GM21423 (cell line): Measurements from ENCODE around the gene EFCAB7.
A peak's percentile ranks its signal among the peaks of the same experiment; 100 is the strongest.
"Not testable (repeated sequence)": the region's sequence is repeated elsewhere in the genome, so short reads cannot be mapped to it uniquely, and the experiment has no call there.

Source experiments
- ATAC-seq: cut with Tn5 transposase; IDR thresholded peaks from one replicate; pipeline ENCODE4 v1.9.1; 2021; ENCODE audit warnings: mild to moderate bottlenecking, moderate library complexity; ENCODE audit not compliant: unreplicated experiment

Gene EFCAB7

DNA sequence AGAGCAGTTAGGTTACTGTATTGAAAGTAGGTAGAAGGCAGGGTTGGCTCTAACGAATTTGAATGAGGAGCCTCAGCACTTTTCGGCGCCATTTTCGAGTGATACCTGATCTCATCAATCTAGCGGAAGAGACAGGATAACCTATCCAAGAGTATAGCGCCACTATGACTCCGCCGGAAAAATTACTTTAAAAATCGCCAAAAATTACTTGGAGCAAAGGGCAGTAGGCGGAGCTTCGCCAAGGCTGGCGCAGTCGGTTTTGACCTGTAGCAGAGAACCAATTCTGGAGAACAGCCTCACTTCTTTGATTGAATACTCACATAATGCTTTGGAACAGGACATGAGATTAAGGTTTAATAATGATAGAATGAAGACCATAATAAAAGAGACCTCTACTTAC is 25.6 kb downstream of the EFCAB7 start:
- no peak for ATAC-seq

DNA sequence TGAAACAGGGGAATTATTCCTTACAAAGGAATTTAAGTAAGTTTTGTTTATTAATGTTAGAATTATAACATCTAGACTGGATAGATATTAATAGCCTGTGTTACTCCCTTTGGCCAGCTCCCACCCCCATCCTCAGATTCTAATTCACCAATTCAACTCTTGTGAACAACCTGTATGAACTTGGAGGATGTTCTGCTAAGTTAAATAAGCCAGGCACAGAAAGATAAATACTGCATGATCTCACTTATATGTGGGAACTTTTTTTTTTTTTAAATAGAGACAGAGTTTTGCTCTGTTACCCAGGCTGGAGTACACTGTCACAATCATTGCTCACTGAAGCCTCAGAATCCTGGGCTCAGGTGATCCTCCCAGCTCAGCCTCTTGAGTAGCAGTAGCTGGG is 32.2 kb downstream of the EFCAB7 start:
- ATAC-seq, result no peak

GRCh38 chr1:63557365-63557987 is 34.2 kb downstream of the EFCAB7 start:
- ATAC-seq, result no peak

DNA sequence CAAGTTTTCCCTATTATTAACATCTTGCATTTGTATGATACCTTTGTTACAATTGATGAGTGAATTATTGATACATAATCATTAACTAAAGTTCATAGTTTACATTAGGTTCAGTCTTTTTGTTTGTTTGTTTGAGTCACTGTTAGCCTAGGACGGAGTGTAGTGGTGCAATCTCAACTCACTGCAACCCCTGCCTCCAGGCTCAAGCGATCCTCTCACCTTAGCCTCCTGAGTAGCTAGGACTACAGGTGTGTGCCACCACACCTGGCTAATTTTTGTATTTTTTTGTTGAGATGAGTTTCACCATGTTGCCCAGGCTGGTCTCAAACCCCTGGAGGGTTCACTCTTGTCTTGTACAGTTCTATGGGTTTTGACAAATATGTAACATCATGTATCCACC is 36.0 kb downstream of the EFCAB7 start:
- no peak for ATAC-seq

- ATAC-seq, result no peak
These were observed 40.4 kb downstream of the EFCAB7 start for GRCh38 chr1:63563745-63564144.

- no peak for ATAC-seq
These were observed 45.7 kb downstream of the EFCAB7 start for GRCh38 chr1:63569068-63569467.

- ATAC-seq, result no peak
These were observed 46.5 kb downstream of the EFCAB7 start for GRCh38 chr1:63569640-63570316.

GRCh38 chr1:63572686-63573085 is 49.4 kb downstream of the EFCAB7 start:
- not testable (repeated sequence) for ATAC-seq

- not testable (repeated sequence) for ATAC-seq
These were observed 51.0 kb downstream of the EFCAB7 start for GRCh38 chr1:63574203-63574796.

DNA sequence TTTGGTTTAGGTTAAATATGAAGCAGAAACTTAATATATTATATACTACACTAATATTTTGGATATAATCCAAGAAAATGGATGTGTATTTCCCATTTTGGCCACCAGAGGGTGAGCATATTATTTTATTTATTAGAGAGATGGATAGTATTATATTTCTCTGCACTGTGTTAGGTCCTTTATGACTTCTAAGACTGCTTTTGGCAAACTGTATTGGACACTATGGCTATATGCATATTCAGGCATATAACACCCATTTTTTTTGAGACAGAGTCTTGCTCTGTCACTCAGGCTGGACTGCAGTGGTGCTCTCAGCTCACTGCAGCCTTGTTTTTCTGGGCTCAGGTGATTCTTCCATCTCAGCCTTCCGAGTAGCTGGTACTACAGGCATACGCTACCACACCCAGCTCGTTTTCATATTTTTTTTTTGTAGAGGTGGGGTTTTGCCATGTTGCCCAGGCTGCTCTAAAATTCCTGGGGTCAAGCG is 52.1 kb downstream of the EFCAB7 start:
- ATAC-seq, result no peak

GRCh38 chr1:63586326-63586725 is 63.0 kb downstream of the EFCAB7 start:
- ATAC-seq, result not testable (repeated sequence)

DNA sequence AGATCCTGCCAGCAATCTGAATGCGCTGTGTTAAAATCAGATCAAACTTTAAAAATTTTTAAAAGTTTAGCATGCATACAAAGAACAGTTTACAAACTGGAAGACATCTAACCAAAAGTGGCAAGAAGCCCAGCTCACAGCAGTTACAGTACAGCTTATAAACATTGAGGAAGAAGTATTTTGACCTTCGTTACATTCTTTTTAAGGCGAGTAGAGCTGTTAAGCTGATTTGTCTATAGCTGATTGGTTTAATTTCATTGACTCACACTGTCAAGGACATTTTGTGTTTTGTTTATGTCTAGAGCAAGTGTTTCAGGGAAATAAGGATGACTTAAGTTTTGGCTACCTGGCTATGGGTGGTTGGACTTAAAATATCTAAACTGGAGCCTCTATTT is 66.8 kb downstream of the EFCAB7 start:
- no peak for ATAC-seq

GRCh38 chr1:63592536-63593302 is 69.4 kb downstream of the EFCAB7 start:
- no peak for ATAC-seq

- peak; percentile 72 for ATAC-seq
These were observed 70.1 kb downstream of the EFCAB7 start, which contains the start of gene PGM1 for GRCh38 chr1:63593303-63593885. Gene PGM1, plus strand, starts transcription at chr1:63593411. Its CDS starts 78 bp downstream, at chr1:63593489.

- peak; percentile 35 for ATAC-seq
These were observed 70.7 kb downstream of the EFCAB7 start for GRCh38 chr1:63593886-63594605.

DNA sequence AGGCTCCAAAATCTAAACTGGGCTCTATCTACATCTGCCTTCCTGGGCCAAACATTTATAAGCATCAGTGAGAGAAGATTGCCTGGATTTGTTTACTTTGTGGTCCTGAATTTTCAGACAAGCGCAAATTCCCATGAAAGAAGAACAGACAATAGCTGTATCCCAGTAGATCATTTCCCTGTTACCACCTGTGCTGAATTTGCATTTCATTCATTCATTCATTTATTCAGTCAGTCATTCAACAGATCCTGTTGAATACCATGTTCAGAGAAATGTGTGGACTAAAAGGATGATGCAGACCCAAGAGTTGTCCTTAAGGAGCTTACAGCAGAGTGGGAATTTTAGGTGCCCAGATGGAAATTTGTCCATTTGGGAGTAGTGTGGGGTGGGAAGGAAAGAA is 72.1 kb downstream of the EFCAB7 start:
- ATAC-seq, result no peak

DNA sequence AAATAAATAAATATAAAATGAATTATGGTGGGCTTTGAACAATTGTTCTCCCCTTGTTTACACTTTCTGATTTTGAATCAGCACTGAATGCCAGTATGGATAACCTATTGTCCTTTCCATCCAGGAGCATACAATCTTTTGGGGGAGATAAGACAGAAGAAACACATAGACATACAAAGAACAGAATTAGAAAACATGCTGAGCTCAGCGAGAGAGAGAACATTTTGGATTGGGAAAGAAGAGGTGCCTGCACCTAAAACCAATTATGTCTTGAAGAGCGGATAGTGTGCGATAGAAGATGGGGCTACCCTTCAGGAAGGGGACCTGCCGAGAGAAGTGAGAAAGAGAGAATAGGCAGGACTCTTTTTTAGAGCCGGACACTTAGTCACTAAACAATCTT is 76.5 kb downstream of the EFCAB7 start:
- ATAC-seq, result no peak

DNA sequence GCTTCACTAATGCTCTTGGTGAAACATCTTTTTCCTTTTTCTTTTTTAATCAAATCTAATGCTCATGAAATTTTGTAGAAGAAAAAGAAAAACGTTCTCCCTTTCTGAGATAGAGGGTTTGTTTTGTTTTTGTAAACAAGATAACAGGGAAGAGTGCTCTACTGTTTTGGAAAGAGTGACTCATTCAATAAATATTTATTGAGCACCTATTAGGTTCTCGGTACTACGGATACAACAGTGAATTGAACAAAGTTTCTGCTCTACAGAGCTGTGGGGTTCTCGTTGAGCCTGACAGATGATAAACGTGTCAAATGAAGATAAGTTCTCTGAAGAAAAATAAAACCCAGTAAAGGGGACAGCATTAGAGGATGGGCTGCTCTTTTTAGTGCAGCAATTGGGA is 76.9 kb downstream of the EFCAB7 start:
- no peak for ATAC-seq

- ATAC-seq, result no peak
These were observed 77.7 kb downstream of the EFCAB7 start for GRCh38 chr1:63601061-63601460.

- ATAC-seq, result no peak
These were observed 78.1 kb downstream of the EFCAB7 start for GRCh38 chr1:63601463-63601862.
